Osteocyte (in vitro differentiated cells): ENCODE measurements around the gene SDK2. TPM values are rescaled to one million over a fixed set of nuclear protein-coding genes. Genes with fewer than 3 reads are reported as not detected.

Source experiments
- DNase-seq: peaks from one replicate; pipeline ENCODE4 v3.0.0; 2021; ENCODE audit warnings: mixed read lengths; ENCODE audit not compliant: unreplicated experiment; ENCODE audit errors: extremely low spot score
- H3K27ac Mint-ChIP-seq: one replicate; pipeline ENCODE4 v1.8.0; 2021; ENCODE audit warnings: mild to moderate bottlenecking, mixed read lengths; ENCODE audit not compliant: unreplicated experiment
- H3K27me3 Mint-ChIP-seq: one replicate; pipeline ENCODE4 v1.8.0; 2021; ENCODE audit warnings: mixed read lengths; ENCODE audit not compliant: unreplicated experiment
- H3K36me3 Mint-ChIP-seq: one replicate; pipeline ENCODE4 v1.8.0; 2021; ENCODE audit warnings: mixed read lengths; ENCODE audit not compliant: unreplicated experiment
- H3K4me1 Mint-ChIP-seq: one replicate; pipeline ENCODE4 v1.8.0; 2021; ENCODE audit warnings: mixed read lengths; ENCODE audit not compliant: unreplicated experiment
- H3K4me3 Mint-ChIP-seq: one replicate; pipeline ENCODE4 v1.8.0; 2021; ENCODE audit warnings: mild to moderate bottlenecking, moderate library complexity, mixed read lengths; ENCODE audit not compliant: unreplicated experiment
- H3K9me3 Mint-ChIP-seq: one replicate; pipeline ENCODE4 v1.8.0; 2021; ENCODE audit warnings: mixed read lengths; ENCODE audit not compliant: unreplicated experiment
- CTCF ChIP-seq: fragments of 200-600 bp; sonication (generic); IDR thresholded peaks from 2 replicates; pipeline ENCODE4 v1.5.0; 2021; ENCODE audit warnings: antibody characterized with exemption, mild to moderate bottlenecking, moderate library complexity
- total RNA-seq: library from RNA; stranded (reverse); gene quantifications from 2 replicates; pipeline ENCODE4 v1.2.1, GENCODE V29; 2021

SDK2 gene
- total RNA-seq, 1 donor from 2014 or later: 16.5 TPM

GRCh38 chr17:73422121-73422520 is 222.1 kb downstream of the SDK2 start:
- no peak overlapping the region for H3K27ac Mint-ChIP-seq
- no peak for DNase-seq
- peaks cover 8% of the 10 kb centered on the region for H3K36me3 Mint-ChIP-seq
- no peak for TF ChIP-seq CTCF
- no peak overlapping the region for H3K4me3 Mint-ChIP-seq
- H3K9me3 Mint-ChIP-seq: no peaks in the 10 kb centered on the region
- H3K4me1 Mint-ChIP-seq: no peaks in the 10 kb centered on the region
- no peaks in the 10 kb centered on the region for H3K27me3 Mint-ChIP-seq

- DNase-seq: no peak
- Mint-ChIP-seq H3K27ac (no peak overlapping the region), H3K9me3 (no peaks in the 10 kb centered on the region), H3K36me3 (peaks cover 8% of the 10 kb centered on the region), H3K27me3 (no peaks in the 10 kb centered on the region), H3K4me1 (no peaks in the 10 kb centered on the region), H3K4me3 (no peak overlapping the region)
- peak; percentile 14 for TF ChIP-seq CTCF
Measured at GRCh38 chr17:73420897-73421296, 223.3 kb downstream of the SDK2 start.

- H3K27ac Mint-ChIP-seq: no peak overlapping the region
- no peaks in the 10 kb centered on the region for H3K27me3 Mint-ChIP-seq
- no peaks in the 10 kb centered on the region for H3K4me1 Mint-ChIP-seq
- H3K4me3 Mint-ChIP-seq: no peak overlapping the region
- TF ChIP-seq CTCF: no peak
- H3K9me3 Mint-ChIP-seq: no peaks in the 10 kb centered on the region
- DNase-seq: no peak
- peaks cover 8% of the 10 kb centered on the region for H3K36me3 Mint-ChIP-seq
Measured at GRCh38 chr17:73419881-73420280, 224.4 kb downstream of the SDK2 start.

- Mint-ChIP-seq H3K4me1 (no peaks in the 10 kb centered on the region), H3K36me3 (peaks cover 10% of the 10 kb centered on the region), H3K9me3 (no peaks in the 10 kb centered on the region), H3K27me3 (no peaks in the 10 kb centered on the region), H3K4me3 (no peak overlapping the region), H3K27ac (no peak overlapping the region)
- TF ChIP-seq CTCF: no peak
- no peak for DNase-seq
Measured at GRCh38 chr17:73419051-73419450, 225.2 kb downstream of the SDK2 start.

GRCh38 chr17:73415782-73416181 is 228.5 kb downstream of the SDK2 start:
- DNase-seq: no peak
- Mint-ChIP-seq H3K4me3 (no peak overlapping the region), H3K27me3 (no peaks in the 10 kb centered on the region), H3K36me3 (peaks cover 9% of the 10 kb centered on the region), H3K9me3 (no peaks in the 10 kb centered on the region), H3K4me1 (peaks cover 3% of the 10 kb centered on the region), H3K27ac (no peak overlapping the region)
- no peak for TF ChIP-seq CTCF
